ENCODE measurements around the gene VOPP1. TPM values are rescaled to one million over a fixed set of nuclear protein-coding genes. Genes with fewer than 3 reads are reported as not detected.

Gene VOPP1
- total RNA-seq, 5 donors from 2014 or later (not counting 1 experiment from before 2014, with no cell fraction given): 84.0 to 106 (median 94.8) TPM

- H3K9me3 ChIP-seq: no peaks in the 10 kb centered on the region
- DNase-seq: peak in 1 of 35 experiments; percentile 25
- Mint-ChIP-seq H3K27me3 (no peaks in the 10 kb centered on the region), H3K4me1 (peaks cover 81 to 85% (median 81%) of the 10 kb centered on the region in 3 donors), H3K27ac (peak overlapping the region; percentile 92), H3K4me3 (peak overlapping the region; percentile 91 to 95 (median 93)), H3K9me3 (no peaks in the 10 kb centered on the region), H3K36me3 (peaks cover 10% of the 10 kb centered on the region)
- CTCF ChIA-PET: interaction anchor here (1.1 to 1.3 kb wide), 2 partner anchors 36 to 37 kb away, joined by 4 read pairs; no protein-coding TSS in a partner anchor
- H3K4me1 ChIP-seq (ENCODE audit: control insufficient read depth in 1 of 2, extremely low read depth in 1 of 2, insufficient read depth in 2 of 2, low read length in 2 of 2): peaks cover 36 to 73% of the 10 kb centered on the region in 2 experiments
- 50% methylated on average over 2 of the region's 7 CpGs for WGBS (ENCODE audit: insufficient coverage)
- peak overlapping the region; percentile 62 for H3K27ac ChIP-seq (ENCODE audit: low read length)
- ATAC-seq (replicated peaks in 1 of 4): no peak
- H3K36me3 ChIP-seq (ENCODE audit: control insufficient read depth in 2 of 2, extremely low read depth in 1 of 2, insufficient read depth in 1 of 2, low read length in 1 of 2): no peaks in the 10 kb centered on the region
- POLR2A ChIA-PET: no interaction called here
- no peaks in the 10 kb centered on the region for H3K27me3 ChIP-seq (replicated peaks in 1 of 2; ENCODE audit: control insufficient read depth in 2 of 2, extremely low read depth in 1 of 2, insufficient read depth in 2 of 2, low read length in 1 of 2)
- no peak overlapping the region for H3K4me3 ChIP-seq (ENCODE audit: control insufficient read depth in 1 of 2, extremely low read depth in 1 of 2, low read length in 1 of 2)
These were observed 3.0 kb downstream of the VOPP1 start for GRCh38 chr7:55569269-55569663.

DNA sequence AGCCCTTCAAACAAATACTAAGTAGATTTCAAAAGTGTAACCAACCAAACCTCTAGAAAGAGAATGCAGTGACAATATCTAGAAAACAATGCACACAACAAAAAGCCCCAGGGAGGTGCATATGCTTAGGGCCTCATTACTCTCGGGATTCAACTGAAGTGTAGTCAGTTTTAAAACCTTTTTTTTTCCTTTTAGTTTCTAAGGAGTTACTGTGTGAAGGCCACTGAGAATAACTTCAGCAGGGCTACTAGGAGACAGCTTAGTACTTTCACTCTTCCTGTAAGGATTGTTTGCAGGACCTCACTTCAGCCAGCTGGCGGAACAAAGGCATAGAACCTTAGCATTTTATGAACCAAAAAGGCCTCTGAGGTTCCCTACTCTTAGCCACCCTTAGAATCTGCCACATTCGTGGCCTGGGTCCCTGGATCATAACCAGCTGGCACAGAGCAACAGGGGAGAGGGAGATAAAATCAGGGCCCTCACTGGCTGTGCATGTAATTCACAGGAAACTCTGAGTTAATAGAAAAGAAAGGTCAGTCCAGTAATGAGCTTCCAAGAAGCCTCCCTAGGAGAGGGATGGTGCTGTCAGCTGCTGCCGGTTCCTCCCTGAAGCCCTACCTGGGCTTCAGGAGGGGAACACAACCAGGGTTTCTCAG, 3.6 kb downstream of the VOPP1 start:
- Histone ChIP-seq H3K9me3 (no peaks in the 10 kb centered on the region), H3K27ac (ENCODE audit: low read length) (peak overlapping the region; percentile 62), H3K4me3 (ENCODE audit: control insufficient read depth in 1 of 2, extremely low read depth in 1 of 2, low read length in 1 of 2) (no peak overlapping the region), H3K4me1 (ENCODE audit: control insufficient read depth in 1 of 2, extremely low read depth in 1 of 2, insufficient read depth in 2 of 2, low read length in 2 of 2) (peaks cover 31 to 71% of the 10 kb centered on the region in 2 experiments), H3K36me3 (ENCODE audit: control insufficient read depth in 2 of 2, extremely low read depth in 1 of 2, insufficient read depth in 1 of 2, low read length in 1 of 2) (no peaks in the 10 kb centered on the region), H3K27me3 (replicated peaks in 1 of 2; ENCODE audit: control insufficient read depth in 2 of 2, extremely low read depth in 1 of 2, insufficient read depth in 2 of 2, low read length in 1 of 2) (no peaks in the 10 kb centered on the region)
- POLR2A ChIA-PET: no interaction called here
- Mint-ChIP-seq H3K27ac (peak overlapping the region; percentile 92), H3K4me1 (peaks cover 79 to 85% (median 80%) of the 10 kb centered on the region in 3 donors), H3K9me3 (no peaks in the 10 kb centered on the region), H3K27me3 (no peaks in the 10 kb centered on the region), H3K4me3 (peak overlapping the region; percentile 40 to 95 (median 91)), H3K36me3 (peaks cover 10% of the 10 kb centered on the region)
- no peak for ATAC-seq (replicated peaks in 1 of 4)
- CTCF ChIA-PET: interaction anchor here (0.6 to 1.3 kb wide), 3 partner anchors 30 to 37 kb away, joined by 3 to 4 read pairs (median 4); no protein-coding TSS in a partner anchor
- no peak for DNase-seq
- 33% methylated on average over 1 of the region's 4 CpGs for WGBS (ENCODE audit: insufficient coverage)

GRCh38 chr7:55567571-55567970, 4.7 kb downstream of the VOPP1 start:
- H3K9me3 Mint-ChIP-seq: no peaks in the 10 kb centered on the region
- H3K4me3 ChIP-seq (ENCODE audit: control insufficient read depth in 1 of 2, extremely low read depth in 1 of 2, low read length in 1 of 2): no peak overlapping the region
- H3K4me1 ChIP-seq (ENCODE audit: control insufficient read depth in 1 of 2, extremely low read depth in 1 of 2, insufficient read depth in 2 of 2, low read length in 2 of 2): peaks cover 22 to 60% of the 10 kb centered on the region in 2 experiments
- POLR2A ChIA-PET: no interaction called here
- H3K9me3 ChIP-seq: no peaks in the 10 kb centered on the region
- no peaks in the 10 kb centered on the region for H3K27me3 ChIP-seq (replicated peaks in 1 of 2; ENCODE audit: control insufficient read depth in 2 of 2, extremely low read depth in 1 of 2, insufficient read depth in 2 of 2, low read length in 1 of 2)
- ATAC-seq (replicated peaks in 1 of 4) (no peak), DNase-seq (no peak)
- CTCF ChIA-PET: interaction anchor here in 1 of 2 donors (0.6 to 0.9 kb wide), 2 partner anchors 7 to 9 kb away, joined by 4 to 5 read pairs; no protein-coding TSS in a partner anchor
- H3K27ac ChIP-seq (ENCODE audit: low read length): no peak overlapping the region
- 75% methylated on average over 1 of the region's 3 CpGs for WGBS (ENCODE audit: insufficient coverage)
- peaks cover 10% of the 10 kb centered on the region for H3K36me3 Mint-ChIP-seq
- no peaks in the 10 kb centered on the region for H3K27me3 Mint-ChIP-seq
- peak overlapping the region in 1 of 3 donors; percentile 91 for H3K4me3 Mint-ChIP-seq
- H3K27ac Mint-ChIP-seq: peak overlapping the region; percentile 64 to 92
- H3K4me1 Mint-ChIP-seq: peaks cover 77 to 78% (median 77%) of the 10 kb centered on the region in 3 donors
- H3K36me3 ChIP-seq (ENCODE audit: control insufficient read depth in 2 of 2, extremely low read depth in 1 of 2, insufficient read depth in 1 of 2, low read length in 1 of 2): no peaks in the 10 kb centered on the region

DNA sequence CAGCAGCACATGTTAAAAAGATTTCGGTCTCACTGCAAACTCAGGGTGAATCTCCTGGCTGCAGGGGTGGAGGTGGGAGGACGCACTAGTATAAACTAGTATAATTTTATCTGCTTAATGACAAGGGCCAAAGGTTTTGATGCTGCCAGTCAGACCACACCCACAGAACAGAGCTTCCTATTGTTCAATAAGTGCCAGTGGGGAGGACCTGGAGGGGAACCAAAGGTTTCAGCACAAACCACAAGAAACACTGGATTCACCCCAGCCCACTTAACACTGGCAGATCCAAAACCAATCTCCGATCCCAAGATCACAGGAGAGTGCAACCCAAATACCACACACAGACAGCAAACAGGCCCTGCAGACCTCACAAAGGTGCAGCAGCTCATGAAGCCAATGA, 6.6 kb downstream of the VOPP1 start:
- Histone ChIP-seq H3K27me3 (replicated peaks in 1 of 2; ENCODE audit: control insufficient read depth in 2 of 2, extremely low read depth in 1 of 2, insufficient read depth in 2 of 2, low read length in 1 of 2) (no peaks in the 10 kb centered on the region), H3K4me1 (ENCODE audit: control insufficient read depth in 1 of 2, extremely low read depth in 1 of 2, insufficient read depth in 2 of 2, low read length in 2 of 2) (peaks cover 16 to 68% of the 10 kb centered on the region in 2 experiments), H3K9me3 (no peaks in the 10 kb centered on the region), H3K4me3 (ENCODE audit: control insufficient read depth in 1 of 2, extremely low read depth in 1 of 2, low read length in 1 of 2) (no peak overlapping the region), H3K36me3 (ENCODE audit: control insufficient read depth in 2 of 2, extremely low read depth in 1 of 2, insufficient read depth in 1 of 2, low read length in 1 of 2) (peaks cover 0 to 3% of the 10 kb centered on the region in 2 donors), H3K27ac (ENCODE audit: low read length) (no peak overlapping the region)
- CTCF ChIA-PET: interaction anchor here in 1 of 2 donors (1.1 kb wide), 1 partner anchor 13 kb away, joined by 3 read pairs; no protein-coding TSS in a partner anchor
- H3K4me1 Mint-ChIP-seq: peaks cover 91 to 92% (median 91%) of the 10 kb centered on the region in 3 donors
- POLR2A ChIA-PET: interaction anchor here (0.5 to 1.1 kb wide), 3 partner anchors 22 to 221 kb away, joined by 3 read pairs; no protein-coding TSS in a partner anchor
- peak in 1 of 4 experiments; percentile 23 for ATAC-seq (replicated peaks in 1 of 4)
- peak overlapping the region in 2 of 3 donors; percentile 7 to 53 for H3K4me3 Mint-ChIP-seq
- H3K27ac Mint-ChIP-seq: peak overlapping the region; percentile 54 to 71
- no peaks in the 10 kb centered on the region for H3K27me3 Mint-ChIP-seq
- DNase-seq: no peak
- H3K36me3 Mint-ChIP-seq: peaks cover 20% of the 10 kb centered on the region
- WGBS (ENCODE audit: insufficient coverage): no CpG with 5 or more reads among the region's 3 CpGs
- H3K9me3 Mint-ChIP-seq: no peaks in the 10 kb centered on the region

GRCh38 chr7:55563596-55564325, 8.5 kb downstream of the VOPP1 start:
- Mint-ChIP-seq H3K4me1 (peaks cover 91 to 93% (median 91%) of the 10 kb centered on the region in 3 donors), H3K9me3 (no peaks in the 10 kb centered on the region), H3K36me3 (peaks cover 22% of the 10 kb centered on the region), H3K27me3 (no peaks in the 10 kb centered on the region), H3K4me3 (no peak overlapping the region), H3K27ac (peak overlapping the region; percentile 0 to 34)
- H3K9me3 ChIP-seq: no peaks in the 10 kb centered on the region
- ATAC-seq (replicated peaks in 1 of 4): no peak
- H3K27ac ChIP-seq (ENCODE audit: low read length): no peak overlapping the region
- ChIA-PET POLR2A (interaction anchor here in 1 of 2 donors (0.6 kb wide), 1 partner anchor 71 kb away, joined by 3 read pairs; no protein-coding TSS in a partner anchor), CTCF (interaction anchor here in 1 of 2 donors (1.0 kb wide), 1 partner anchor 11 kb away, joined by 5 read pairs; no protein-coding TSS in a partner anchor)
- no peak for DNase-seq
- no CpG with 5 or more reads among the region's 4 CpGs for WGBS (ENCODE audit: insufficient coverage)
- H3K4me1 ChIP-seq (ENCODE audit: control insufficient read depth in 1 of 2, extremely low read depth in 1 of 2, insufficient read depth in 2 of 2, low read length in 2 of 2): peaks cover 8 to 62% of the 10 kb centered on the region in 2 experiments
- no peak overlapping the region for H3K4me3 ChIP-seq (ENCODE audit: control insufficient read depth in 1 of 2, extremely low read depth in 1 of 2, low read length in 1 of 2)
- peaks cover 0 to 3% of the 10 kb centered on the region in 2 donors for H3K36me3 ChIP-seq (ENCODE audit: control insufficient read depth in 2 of 2, extremely low read depth in 1 of 2, insufficient read depth in 1 of 2, low read length in 1 of 2)
- H3K27me3 ChIP-seq (replicated peaks in 1 of 2; ENCODE audit: control insufficient read depth in 2 of 2, extremely low read depth in 1 of 2, insufficient read depth in 2 of 2, low read length in 1 of 2): no peaks in the 10 kb centered on the region

DNA sequence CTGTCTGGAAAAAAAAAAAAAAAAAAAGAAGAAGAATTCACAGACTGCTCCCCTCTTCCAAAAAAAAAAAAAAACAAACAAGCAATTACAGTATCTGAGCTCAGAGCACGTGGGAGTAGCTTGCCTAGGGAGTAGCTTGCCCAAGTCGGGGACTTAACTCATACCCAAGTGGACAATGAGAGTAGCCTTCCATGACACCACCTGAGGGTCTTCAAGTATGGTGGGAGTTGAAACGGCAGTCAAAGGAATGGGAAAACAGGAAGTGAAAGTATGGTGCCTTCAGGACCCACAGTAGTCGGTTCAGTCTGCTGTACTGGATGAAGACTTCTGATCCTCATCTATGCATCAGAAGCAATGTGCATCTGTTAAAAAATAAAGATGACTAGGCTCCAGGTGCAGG, 10.6 kb downstream of the VOPP1 start:
- no peaks in the 10 kb centered on the region for H3K9me3 Mint-ChIP-seq
- Histone ChIP-seq H3K27ac (ENCODE audit: low read length) (no peak overlapping the region), H3K4me3 (ENCODE audit: control insufficient read depth in 1 of 2, extremely low read depth in 1 of 2, low read length in 1 of 2) (no peak overlapping the region), H3K36me3 (ENCODE audit: control insufficient read depth in 2 of 2, extremely low read depth in 1 of 2, insufficient read depth in 1 of 2, low read length in 1 of 2) (peaks cover 0 to 3% of the 10 kb centered on the region in 2 donors), H3K27me3 (replicated peaks in 1 of 2; ENCODE audit: control insufficient read depth in 2 of 2, extremely low read depth in 1 of 2, insufficient read depth in 2 of 2, low read length in 1 of 2) (no peaks in the 10 kb centered on the region), H3K4me1 (ENCODE audit: control insufficient read depth in 1 of 2, extremely low read depth in 1 of 2, insufficient read depth in 2 of 2, low read length in 2 of 2) (peaks cover 8 to 61% of the 10 kb centered on the region in 2 experiments), H3K9me3 (no peaks in the 10 kb centered on the region)
- WGBS (ENCODE audit: insufficient coverage): no CpG with 5 or more reads among the region's 4 CpGs
- no peak overlapping the region for H3K4me3 Mint-ChIP-seq
- H3K27ac Mint-ChIP-seq: no peak overlapping the region
- peaks cover 12% of the 10 kb centered on the region for H3K36me3 Mint-ChIP-seq
- ChIA-PET CTCF (no interaction called here), POLR2A (interaction anchor here in 1 of 2 donors (0.6 kb wide), 1 partner anchor 9 kb away, joined by 5 read pairs; no protein-coding TSS in a partner anchor)
- H3K4me1 Mint-ChIP-seq: peaks cover 90 to 91% (median 91%) of the 10 kb centered on the region in 3 donors
- H3K27me3 Mint-ChIP-seq: no peaks in the 10 kb centered on the region
- DNase-seq (no peak), ATAC-seq (replicated peaks in 1 of 4) (no peak)
